EL (cell line): Measurements from ENCODE around the gene TTC23L.
"Not testable (repeated sequence)": the region's sequence is repeated elsewhere in the genome, so short reads cannot be mapped to it uniquely, and the experiment has no call there.

Experiments used
- DNase-seq: peaks from one replicate; pipeline ENCODE4 v3.0.0-alpha.2; 2016

The TTC23L gene

DNA sequence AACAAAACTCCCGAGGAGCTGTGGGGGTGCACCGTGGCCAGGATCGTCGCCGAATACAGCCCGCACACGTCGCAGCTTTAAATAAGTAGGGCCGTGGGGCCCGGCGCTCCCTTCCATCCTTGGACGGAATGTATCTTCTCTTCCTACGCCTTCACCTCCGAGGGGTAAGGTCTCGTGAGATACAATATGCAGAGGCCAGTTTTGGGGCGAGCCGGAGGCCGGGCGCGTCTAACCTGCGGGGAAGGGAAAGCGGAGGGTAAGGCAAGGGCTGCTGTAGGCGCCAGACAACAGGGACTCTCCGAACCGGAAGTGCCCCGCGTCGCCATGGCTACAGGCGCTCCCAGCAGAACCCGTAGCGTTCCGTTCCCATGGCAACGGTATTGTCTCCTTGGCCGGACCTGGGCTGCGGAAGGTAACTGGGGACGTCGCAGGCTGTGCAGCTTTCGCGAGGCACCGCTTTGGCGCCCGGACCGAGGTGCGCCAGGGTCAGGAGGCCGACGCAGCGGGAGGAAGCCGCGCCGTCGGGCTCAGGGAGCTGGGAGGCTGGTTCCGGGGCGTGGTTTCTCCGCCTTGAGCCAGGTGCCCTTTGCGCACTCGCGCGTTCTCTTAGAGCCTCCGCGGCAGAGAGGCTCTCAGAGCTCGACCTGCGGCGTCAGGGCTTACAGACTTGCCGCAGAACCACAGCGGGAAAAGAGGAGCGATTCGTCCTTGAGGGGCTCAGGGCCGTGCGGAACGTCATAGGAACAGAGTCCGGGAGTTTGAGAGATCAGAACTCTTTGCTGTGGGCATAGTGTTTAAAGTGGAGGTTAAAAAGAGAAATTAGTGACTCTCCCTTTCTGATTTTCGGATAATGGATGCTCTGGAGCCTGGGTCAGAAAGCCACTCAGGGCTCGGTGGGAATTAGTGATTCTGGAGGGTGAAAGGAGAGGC, at the start of gene TTC23L:
Gene TTC23L, plus strand, starts transcription at position 380 of the 930 bp plus-strand sequence. CDS start 1,508 bp downstream, outside the sequence.
- peak; percentile 90 for DNase-seq

DNA sequence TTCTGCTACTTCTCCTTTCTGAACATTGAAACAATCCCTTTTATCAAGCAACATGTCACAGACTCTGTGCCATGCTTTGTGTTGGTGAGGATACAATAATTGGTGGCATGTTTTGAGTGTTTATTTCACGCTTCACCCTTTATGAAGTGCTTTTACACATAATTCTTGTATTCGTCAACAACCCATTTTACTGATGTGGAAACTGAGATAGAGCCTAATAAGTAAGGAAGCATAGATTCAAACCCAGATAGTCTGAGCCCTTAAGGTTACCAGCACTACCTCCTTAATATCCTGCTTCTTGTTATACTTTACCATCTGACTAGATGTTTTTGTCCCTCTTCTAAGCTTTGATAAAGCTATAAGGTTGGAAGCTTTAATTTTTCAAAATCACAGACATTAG, 49.3 kb upstream of the TTC23L start:
- DNase-seq = no peak

DNA sequence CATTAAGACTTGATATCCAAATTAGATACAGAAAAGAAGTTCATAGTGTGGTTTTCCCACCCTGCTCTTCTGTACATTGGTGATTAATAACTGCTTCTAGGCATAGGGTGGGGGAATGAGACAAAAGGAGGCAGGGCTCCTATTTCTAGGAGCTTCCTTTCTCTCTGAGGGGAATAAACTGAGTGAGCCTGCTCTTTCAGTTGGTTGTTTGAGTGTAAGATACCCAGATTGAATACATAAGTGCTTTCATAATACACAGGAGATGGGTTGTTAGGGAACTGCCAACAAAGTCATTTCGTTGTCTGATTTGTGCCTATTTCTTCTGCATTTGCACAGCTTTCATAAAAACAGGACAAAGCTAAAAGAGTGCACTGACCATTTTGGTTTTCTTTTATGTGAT, 48.9 kb upstream of the TTC23L start:
- no peak for DNase-seq

DNA sequence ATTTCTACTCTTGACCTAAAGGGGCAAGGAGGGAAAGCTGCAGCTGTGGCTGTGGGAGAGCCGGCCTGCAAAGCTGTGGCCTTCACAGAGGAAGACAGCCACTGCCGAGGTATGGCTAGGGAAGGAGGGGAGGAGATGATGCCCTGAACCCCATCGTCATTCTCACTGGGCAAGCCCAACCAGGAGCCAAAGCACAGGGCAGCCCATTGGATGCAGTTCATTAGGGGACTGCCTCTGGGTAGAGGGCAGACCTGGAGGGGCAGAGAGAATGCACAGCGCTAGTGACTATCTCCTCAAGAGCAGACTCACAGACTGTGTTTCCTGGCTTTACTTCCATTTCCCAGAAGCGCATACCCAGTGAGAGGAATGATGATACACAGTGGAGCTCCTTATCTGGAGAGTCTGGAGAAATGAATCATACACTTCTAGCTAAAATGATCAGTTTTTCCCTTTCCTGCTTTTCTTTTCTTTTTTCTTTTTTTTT, 47.2 kb upstream of the TTC23L start:
- peak; percentile 39 for DNase-seq

DNA sequence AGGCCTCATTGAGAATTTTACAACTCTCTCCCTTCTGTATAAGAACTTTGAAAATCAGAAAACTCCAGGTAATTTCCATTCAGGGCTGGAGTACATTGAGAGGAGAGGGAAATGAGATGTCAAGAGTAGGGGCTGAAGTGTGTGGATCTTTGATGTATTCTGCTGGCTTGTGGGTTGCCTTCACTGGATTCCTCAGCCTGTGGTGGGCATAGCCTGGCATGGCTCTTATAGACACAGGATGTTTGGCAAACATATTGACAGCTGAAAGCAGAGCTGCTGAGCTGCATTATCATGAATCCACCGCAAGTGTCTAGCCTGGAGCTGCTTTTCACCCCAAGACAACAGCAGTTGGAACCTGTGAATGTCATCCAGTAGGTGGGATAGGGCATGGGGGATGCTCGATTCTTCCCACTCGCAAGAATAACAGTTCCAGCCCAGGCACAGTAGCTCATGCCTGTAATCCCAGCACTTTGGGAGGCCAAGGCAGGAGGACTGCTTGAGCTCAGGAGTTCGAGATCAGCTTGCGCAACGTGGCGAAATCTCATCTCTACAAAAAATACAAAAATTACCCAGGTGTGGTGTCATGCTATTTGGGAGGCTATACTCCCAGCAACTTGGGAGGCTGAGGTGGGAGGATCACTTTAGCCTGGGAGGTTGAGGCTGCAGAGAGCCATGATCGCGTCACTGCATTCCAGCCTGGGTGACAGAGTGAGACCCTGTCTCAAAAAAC, 36.0 kb upstream of the TTC23L start:
- DNase-seq = no peak

- DNase-seq = no peak
Measured at GRCh38 chr5:34803974-34804732, 34.8 kb upstream of the TTC23L start.

DNA sequence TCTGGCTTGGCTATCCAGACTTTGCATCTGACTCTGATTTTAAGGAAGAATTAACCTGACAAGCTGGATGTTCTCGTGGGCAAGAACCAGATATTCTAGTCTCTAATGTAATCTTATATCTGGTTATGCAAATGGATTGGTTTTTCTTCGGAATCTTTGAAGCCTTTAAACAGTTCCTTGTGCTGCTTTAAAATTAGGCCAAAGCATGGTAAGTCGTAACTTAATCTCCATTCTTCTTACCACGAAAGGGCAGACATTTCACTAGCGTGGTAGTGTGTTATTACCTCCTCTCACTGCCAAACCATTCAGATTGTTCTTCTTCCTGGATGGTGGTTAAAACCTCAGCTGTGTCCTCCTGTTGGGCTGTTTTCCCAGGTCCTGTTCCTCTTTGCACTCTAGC, 34.1 kb upstream of the TTC23L start:
- DNase-seq = no peak

- no peak for DNase-seq
Measured at GRCh38 chr5:34806532-34806931, 32.4 kb upstream of the TTC23L start.

DNA sequence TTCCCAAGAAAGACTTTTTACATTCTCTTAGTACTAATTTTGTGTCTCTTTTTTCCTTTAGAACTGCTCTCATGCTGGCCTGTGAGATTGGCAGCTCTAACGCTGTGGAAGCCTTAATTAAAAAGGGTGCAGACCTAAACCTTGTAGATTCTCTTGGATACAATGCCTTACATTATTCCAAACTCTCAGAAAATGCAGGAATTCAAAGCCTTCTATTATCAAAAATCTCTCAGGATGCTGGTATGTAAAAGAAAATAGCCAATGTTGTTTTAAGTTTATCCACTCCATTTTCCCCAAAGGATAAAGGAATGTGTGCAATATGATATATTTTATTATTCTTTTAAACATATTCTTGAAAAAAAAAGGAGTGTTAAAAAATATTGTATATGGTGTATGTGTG, 27.3 kb upstream of the TTC23L start:
- DNase-seq = no peak

- DNase-seq = no peak
Measured at GRCh38 chr5:34813509-34813908, 25.5 kb upstream of the TTC23L start.

- peak; percentile 64 for DNase-seq
Measured at GRCh38 chr5:34817558-34818351, 21.2 kb upstream of the TTC23L start.

GRCh38 chr5:34818717-34819116, 20.2 kb upstream of the TTC23L start:
- DNase-seq = no peak

DNA sequence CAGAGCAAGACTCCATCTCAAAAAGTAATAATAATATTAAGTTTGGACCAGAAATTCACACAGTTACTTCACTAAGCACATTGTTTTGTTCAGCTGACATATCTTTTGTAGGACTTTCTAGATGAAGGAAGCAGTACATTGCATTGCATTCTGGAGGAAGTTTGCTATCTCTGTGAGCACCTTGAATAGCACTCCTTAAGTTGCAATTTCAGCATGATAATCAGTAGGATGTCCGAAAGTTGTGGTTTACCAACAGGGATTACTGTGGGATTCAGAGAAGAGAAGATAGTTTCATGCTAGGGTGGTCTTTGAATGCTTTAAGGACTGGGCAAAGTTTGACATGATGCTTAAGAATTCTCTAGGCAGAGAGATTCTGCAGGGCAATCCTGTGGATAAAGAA, 18.4 kb upstream of the TTC23L start:
- no peak for DNase-seq

- DNase-seq = no peak
Measured at GRCh38 chr5:34822956-34823715, 15.8 kb upstream of the TTC23L start.

DNA sequence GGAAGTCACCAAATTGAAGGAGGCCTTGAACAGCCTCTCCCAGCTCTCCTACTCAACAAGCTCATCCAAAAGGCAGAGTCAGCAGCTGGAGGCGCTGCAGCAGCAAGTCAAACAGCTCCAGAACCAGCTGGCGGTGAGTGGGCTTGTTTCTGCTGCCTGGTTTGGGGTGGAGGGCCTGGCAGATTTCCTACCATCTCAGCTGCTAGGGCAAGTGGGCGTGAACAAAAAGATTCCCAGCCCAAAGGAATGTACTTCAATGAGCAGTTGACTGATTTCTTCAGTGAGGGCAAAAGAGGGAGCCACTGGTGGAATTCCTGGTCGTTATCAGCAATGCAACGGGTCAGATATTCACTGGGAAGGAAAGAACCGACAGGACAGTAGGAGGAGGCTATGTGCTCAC, 12.6 kb upstream of the TTC23L start:
- DNase-seq = no peak

- no peak for DNase-seq
Measured at GRCh38 chr5:34827588-34828506, 11.1 kb upstream of the TTC23L start.

- not testable (repeated sequence) for DNase-seq
Measured at GRCh38 chr5:34830827-34831226, 8.1 kb upstream of the TTC23L start.

- no peak for DNase-seq
Measured at GRCh38 chr5:34831303-34831702, 7.7 kb upstream of the TTC23L start.

GRCh38 chr5:34832568-34832967, 6.4 kb upstream of the TTC23L start:
- no peak for DNase-seq

GRCh38 chr5:34833090-34833489, 5.9 kb upstream of the TTC23L start:
- no peak for DNase-seq
